ENCODE results near the gene ANKK1. TPM values are rescaled to one million over a fixed set of nuclear protein-coding genes. Genes with fewer than 3 reads are reported as not detected.

Gene ANKK1
- total RNA-seq, 1 experiment from 2014 or later: 0.22 TPM

- Histone ChIP-seq H3K27ac (ENCODE audit: low read depth, low read length) (no peak overlapping the region), H3K27me3 (ENCODE audit: insufficient read depth, low read length) (no peaks in the 10 kb centered on the region; the same call in 1 of the 2 replicates), H3K36me3 (ENCODE audit: control insufficient read depth in 1 of 2, insufficient read depth in 2 of 2, low read length in 2 of 2) (no peaks in the 10 kb centered on the region), H3K4me3 (replicated peaks in 1 of 2; ENCODE audit: low read depth in 1 of 2, low read length in 2 of 2) (no peak overlapping the region), H2AFZ (ENCODE audit: low read depth, low read length, poor library complexity, severe bottlenecking) (no peak overlapping the region), H3K79me2 (ENCODE audit: insufficient read depth, low read length) (no peaks in the 10 kb centered on the region), H3K9ac (ENCODE audit: low read length) (no peak overlapping the region), H3K4me1 (ENCODE audit: control insufficient read depth in 1 of 2, insufficient read depth in 2 of 2, low read length in 2 of 2) (no peaks in the 10 kb centered on the region), H4K20me1 (ENCODE audit: insufficient read depth) (no peaks in the 10 kb centered on the region), H3K9me2 (ENCODE audit: insufficient read depth) (no peaks in the 10 kb centered on the region), H3K9me3 (ENCODE audit: control insufficient read depth in 1 of 2, insufficient read depth in 1 of 2, low read depth in 1 of 2, low read length in 2 of 2) (no peaks in the 10 kb centered on the region), H3K4me2 (ENCODE audit: low read length) (no peak overlapping the region)
- no TSS peak for BruUV-seq (replicated peaks)
- DNase-seq (ENCODE audit: low read depth, low spot score) (no peak), ATAC-seq (no peak)
- CTCF ChIA-PET: no interaction called here
- RAD21 ChIA-PET (ENCODE audit: low non-redundant PET in 1 of 2, low total read pairs in 2 of 2, uncharacterized antibody in 2 of 2, unreplicated experiment in 2 of 2): no interaction called here
- intact Hi-C loops (cut with micrococcal nuclease): no loop called here
- TF ChIP-seq FOSL1 (IDR thresholded peaks at IDR 0.05; ENCODE audit: low read depth): no peak
- no peak for TF ChIP-seq SRF (IDR thresholded peaks at IDR 0.05; ENCODE audit: low read depth)
- TF ChIP-seq, protein P1, sequence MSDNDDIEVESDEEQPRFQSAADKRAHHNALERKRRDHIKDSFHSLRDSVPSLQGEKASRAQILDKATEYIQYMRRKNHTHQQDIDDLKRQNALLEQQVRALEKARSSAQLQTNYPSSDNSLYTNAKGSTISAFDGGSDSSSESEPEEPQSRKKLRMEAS (IDR thresholded peaks at IDR 0.05): no peak
- no peak for TF ChIP-seq ZFX (IDR thresholded peaks at IDR 0.05)
- no peak for TF ChIP-seq YY1 (IDR thresholded peaks at IDR 0.05; ENCODE audit: extremely low read depth, insufficient replicate concordance, low read depth, low read length)
- TF ChIP-seq, protein P2, sequence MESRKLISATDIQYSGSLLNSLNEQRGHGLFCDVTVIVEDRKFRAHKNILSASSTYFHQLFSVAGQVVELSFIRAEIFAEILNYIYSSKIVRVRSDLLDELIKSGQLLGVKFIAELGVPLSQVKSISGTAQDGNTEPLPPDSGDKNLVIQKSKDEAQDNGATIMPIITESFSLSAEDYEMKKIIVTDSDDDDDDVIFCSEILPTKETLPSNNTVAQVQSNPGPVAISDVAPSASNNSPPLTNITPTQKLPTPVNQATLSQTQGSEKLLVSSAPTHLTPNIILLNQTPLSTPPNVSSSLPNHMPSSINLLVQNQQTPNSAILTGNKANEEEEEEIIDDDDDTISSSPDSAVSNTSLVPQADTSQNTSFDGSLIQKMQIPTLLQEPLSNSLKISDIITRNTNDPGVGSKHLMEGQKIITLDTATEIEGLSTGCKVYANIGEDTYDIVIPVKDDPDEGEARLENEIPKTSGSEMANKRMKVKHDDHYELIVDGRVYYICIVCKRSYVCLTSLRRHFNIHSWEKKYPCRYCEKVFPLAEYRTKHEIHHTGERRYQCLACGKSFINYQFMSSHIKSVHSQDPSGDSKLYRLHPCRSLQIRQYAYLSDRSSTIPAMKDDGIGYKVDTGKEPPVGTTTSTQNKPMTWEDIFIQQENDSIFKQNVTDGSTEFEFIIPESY (IDR thresholded peaks at IDR 0.05; ENCODE audit: extremely low read depth, insufficient replicate concordance, low read length): no peak
- TF ChIP-seq RAD21 (IDR thresholded peaks at IDR 0.05; ENCODE audit: low read depth): no peak
- TF ChIP-seq, protein P3, sequence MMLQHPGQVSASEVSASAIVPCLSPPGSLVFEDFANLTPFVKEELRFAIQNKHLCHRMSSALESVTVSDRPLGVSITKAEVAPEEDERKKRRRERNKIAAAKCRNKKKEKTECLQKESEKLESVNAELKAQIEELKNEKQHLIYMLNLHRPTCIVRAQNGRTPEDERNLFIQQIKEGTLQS (IDR thresholded peaks at IDR 0.05): no peak
- TF ChIP-seq SP1 (IDR thresholded peaks at IDR 0.05; ENCODE audit: low read depth): no peak
- TF ChIP-seq ELF1 (IDR thresholded peaks at IDR 0.05; ENCODE audit: borderline replicate concordance, low read depth): no peak
- no peak for TF ChIP-seq TCF7L2 (IDR thresholded peaks at IDR 0.05; ENCODE audit: borderline replicate concordance, extremely low read depth, insufficient read depth, insufficient read length)
- no peak for TF ChIP-seq EZH2phosphoT487 (IDR thresholded peaks at IDR 0.05; ENCODE audit: borderline replicate concordance)
- POLR2A ChIA-PET: no interaction called here
These were observed 21.3 kb downstream of the ANKK1 start for GRCh38 chr11:113408887-113409286.

Measured in HCT116 (cell line).